ENCODE data around the gene KANK3. TPM values are rescaled to one million over a fixed set of nuclear protein-coding genes. Genes with fewer than 3 reads are reported as not detected.

KANK3 gene
- total and polyA plus RNA-seq, 2 donors (not counting 1 experiment from before 2014, with no cell fraction given): 0.17 to 0.23 TPM

DNA sequence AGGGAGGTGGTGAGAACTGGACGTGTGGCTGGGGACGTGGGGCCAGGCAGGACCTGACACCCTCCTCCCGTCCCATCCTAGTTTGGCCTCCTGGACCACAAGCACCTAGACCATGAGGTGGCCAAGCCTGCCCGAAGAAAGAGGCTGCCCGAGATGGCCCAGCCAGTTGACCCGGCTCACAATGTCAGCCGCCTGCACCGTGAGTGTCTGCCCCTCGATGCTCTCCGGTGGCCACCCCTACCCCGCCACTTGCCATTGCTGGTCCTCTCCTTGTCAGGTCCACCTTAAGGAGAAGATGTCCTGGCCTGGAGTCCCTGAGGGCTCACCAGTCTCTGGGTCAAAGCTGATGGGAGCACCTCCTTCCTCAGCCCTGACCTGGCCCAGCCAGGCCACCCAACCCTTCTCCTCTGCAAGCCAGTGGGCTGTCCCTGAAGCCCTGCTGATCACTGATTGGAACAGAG is 23.1 kb upstream of the KANK3 start:
- Histone ChIP-seq H3K4me3 (replicated peaks in 1 of 4; ENCODE audit: control extremely low read depth in 1 of 4, insufficient read depth in 1 of 4, low read depth in 3 of 4, low read length in 4 of 4) (no peak overlapping the region), H3K9me3 (ENCODE audit: control insufficient read depth, insufficient read depth, low read depth, low read length) (no peaks in the 10 kb centered on the region), H3K9ac (ENCODE audit: insufficient read depth, low read length) (no peak overlapping the region), H3K79me2 (ENCODE audit: control insufficient read depth, insufficient read depth, low read length) (no peaks in the 10 kb centered on the region), H3K4me1 (ENCODE audit: control insufficient read depth, extremely low read depth, insufficient read depth, low read length) (peaks cover 25% of the 10 kb centered on the region), H3K27ac (ENCODE audit: insufficient read depth, low read length) (no peak overlapping the region), H2AFZ (ENCODE audit: low read length) (no peak overlapping the region), H4K20me1 (ENCODE audit: control insufficient read depth, extremely low read depth, insufficient read depth, low read length) (no peaks in the 10 kb centered on the region), H3K27me3 (ENCODE audit: control insufficient read depth, insufficient read depth, low read length) (no peaks in the 10 kb centered on the region), H3K4me2 (ENCODE audit: extremely low read depth, insufficient read depth, low read length) (peak overlapping the region; percentile 8), H3K36me3 (ENCODE audit: control insufficient read depth, insufficient read depth, low read length) (peaks cover under 1% of the 10 kb centered on the region)
- no peak for DNase-seq (ENCODE audit: low read depth in 2 of 2)
- TF ChIP-seq, protein P1, sequence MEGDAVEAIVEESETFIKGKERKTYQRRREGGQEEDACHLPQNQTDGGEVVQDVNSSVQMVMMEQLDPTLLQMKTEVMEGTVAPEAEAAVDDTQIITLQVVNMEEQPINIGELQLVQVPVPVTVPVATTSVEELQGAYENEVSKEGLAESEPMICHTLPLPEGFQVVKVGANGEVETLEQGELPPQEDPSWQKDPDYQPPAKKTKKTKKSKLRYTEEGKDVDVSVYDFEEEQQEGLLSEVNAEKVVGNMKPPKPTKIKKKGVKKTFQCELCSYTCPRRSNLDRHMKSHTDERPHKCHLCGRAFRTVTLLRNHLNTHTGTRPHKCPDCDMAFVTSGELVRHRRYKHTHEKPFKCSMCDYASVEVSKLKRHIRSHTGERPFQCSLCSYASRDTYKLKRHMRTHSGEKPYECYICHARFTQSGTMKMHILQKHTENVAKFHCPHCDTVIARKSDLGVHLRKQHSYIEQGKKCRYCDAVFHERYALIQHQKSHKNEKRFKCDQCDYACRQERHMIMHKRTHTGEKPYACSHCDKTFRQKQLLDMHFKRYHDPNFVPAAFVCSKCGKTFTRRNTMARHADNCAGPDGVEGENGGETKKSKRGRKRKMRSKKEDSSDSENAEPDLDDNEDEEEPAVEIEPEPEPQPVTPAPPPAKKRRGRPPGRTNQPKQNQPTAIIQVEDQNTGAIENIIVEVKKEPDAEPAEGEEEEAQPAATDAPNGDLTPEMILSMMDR (conservative IDR thresholded peaks at IDR 0.05 in 1 of 2, IDR thresholded peaks at IDR 0.05 in 1 of 2; ENCODE audit: low read depth in 1 of 2, low read length in 2 of 2): no peak

DNA sequence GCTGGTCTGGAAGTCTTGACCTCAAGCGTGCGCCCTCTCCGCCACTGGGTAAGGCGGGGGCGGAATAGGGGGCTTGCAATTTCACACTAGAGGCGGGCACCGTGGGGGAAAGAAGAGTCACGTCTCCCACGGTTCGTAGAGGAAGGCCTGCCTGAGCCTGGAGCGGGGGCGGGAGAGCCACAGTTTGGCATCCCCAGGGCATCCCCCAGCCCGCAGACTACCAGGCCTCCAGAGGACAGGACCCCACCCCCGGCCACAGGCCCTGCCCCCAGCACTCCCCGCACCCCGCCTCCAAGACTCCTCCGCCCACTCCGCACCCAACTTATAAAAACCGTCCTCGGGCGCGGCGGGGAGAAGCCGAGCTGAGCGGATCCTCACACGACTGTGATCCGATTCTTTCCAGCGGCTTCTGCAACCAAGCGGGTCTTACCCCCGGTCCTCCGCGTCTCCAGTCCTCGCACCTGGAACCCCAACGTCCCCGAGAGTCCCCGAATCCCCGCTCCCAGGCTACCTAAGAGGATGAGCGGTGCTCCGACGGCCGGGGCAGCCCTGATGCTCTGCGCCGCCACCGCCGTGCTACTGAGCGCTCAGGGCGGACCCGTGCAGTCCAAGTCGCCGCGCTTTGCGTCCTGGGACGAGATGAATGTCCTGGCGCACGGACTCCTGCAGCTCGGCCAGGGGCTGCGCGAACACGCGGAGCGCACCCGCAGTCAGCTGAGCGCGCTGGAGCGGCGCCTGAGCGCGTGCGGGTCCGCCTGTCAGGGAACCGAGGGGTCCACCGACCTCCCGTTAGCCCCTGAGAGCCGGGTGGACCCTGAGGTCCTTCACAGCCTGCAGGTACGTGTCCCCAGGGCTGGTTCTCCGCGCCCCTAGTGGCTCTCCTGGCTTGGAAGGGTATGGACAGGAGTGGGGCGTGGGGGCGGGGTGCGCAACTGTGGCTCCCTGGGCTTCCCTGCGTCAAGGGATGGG is 21.0 kb upstream of the KANK3 start, which contains the start of gene ANGPTL4:
Gene ANGPTL4 (plus strand): TSS at position 353 of the 969 bp plus-strand sequence. CDS start 167 bp downstream, at position 520.
- Histone ChIP-seq H3K9ac (ENCODE audit: insufficient read depth, low read length) (peak within 1 kb of the TSS; percentile 77), H3K4me1 (ENCODE audit: control insufficient read depth, extremely low read depth, insufficient read depth, low read length) (peaks cover 25% of the 10 kb centered on the region), H3K9me3 (ENCODE audit: control insufficient read depth, insufficient read depth, low read depth, low read length) (no peaks in the 10 kb centered on the region), H3K27ac (ENCODE audit: insufficient read depth, low read length) (peak within 1 kb of the TSS; percentile 79), H3K36me3 (ENCODE audit: control insufficient read depth, insufficient read depth, low read length) (no peaks in the 10 kb centered on the region), H3K27me3 (ENCODE audit: control insufficient read depth, insufficient read depth, low read length) (no peaks in the 10 kb centered on the region), H3K4me2 (ENCODE audit: extremely low read depth, insufficient read depth, low read length) (peak within 1 kb of the TSS; percentile 69), H3K79me2 (ENCODE audit: control insufficient read depth, insufficient read depth, low read length) (no peaks in the 10 kb centered on the region), H2AFZ (ENCODE audit: low read length) (peak within 1 kb of the TSS; percentile 32), H4K20me1 (ENCODE audit: control insufficient read depth, extremely low read depth, insufficient read depth, low read length) (no peaks in the 10 kb centered on the region), H3K4me3 (replicated peaks in 1 of 4; ENCODE audit: control extremely low read depth in 1 of 4, insufficient read depth in 1 of 4, low read depth in 3 of 4, low read length in 4 of 4) (peak within 1 kb of the TSS; percentile 52 to 73 (median 60))
- TF ChIP-seq EZH2 (IDR thresholded peaks at IDR 0.05; ENCODE audit: low read length, missing control alignments): no peak
- TF ChIP-seq, protein P1 (conservative IDR thresholded peaks at IDR 0.05 in 1 of 2, IDR thresholded peaks at IDR 0.05 in 1 of 2; ENCODE audit: low read depth in 1 of 2, low read length in 2 of 2): peak in 1 of 2 donors; percentile 13
- DNase-seq (ENCODE audit: low read depth in 2 of 2): peak; percentile 50 to 71

Data from fibroblast of lung (primary cell).